HCT116 (cell line): ENCODE results near the gene TBC1D1. TPM values are rescaled to one million over a fixed set of nuclear protein-coding genes. Genes with fewer than 3 reads are reported as not detected.

ENCODE experiments used
- ATAC-seq: fragments of 200-7000 bp; cut with Tn5 transposase; 2 replicates; pipeline ENCODE4 v1.9.1; 2020; ENCODE audit warnings: mild to moderate bottlenecking, moderate library complexity
- BruUV-seq: library from RNA; stranded (reverse); fragments of 400-500 nt; replicated peaks from 2 replicates; lab custom pipeline; 2021; lab: Mats Ljungman, UMichigan
- CTCF ChIA-PET: fragments of 300-600 bp; sonication (Branson Sonifier 250); formaldehyde crosslinking; loops from one replicate; lab custom pipeline; 2021; ENCODE audit warnings: antibody characterized with exemption; lab: Charles Lee
- POLR2A ChIA-PET: fragments of 300-600, 350-600 bp; sonication (Branson Sonifier 250); formaldehyde crosslinking; loops from one replicate; lab custom pipeline; 2021; ENCODE audit warnings: antibody characterized with exemption; lab: Charles Lee
- RAD21 ChIA-PET, 2 experiments: fragments of 300-600 bp; sonication (Branson Sonifier 250); formaldehyde crosslinking; loops; one replicate each; lab custom pipeline; 2023; ENCODE audit warnings: low total read pairs in 2 of 2; ENCODE audit not compliant: uncharacterized antibody in 2 of 2, unreplicated experiment in 2 of 2, low non-redundant PET in 1 of 2; lab: Charles Lee
- DNase-seq: peaks from one replicate; pipeline ENCODE4 v3.0.0-alpha.2; 2010; ENCODE audit warnings: low read depth, low spot score
- H2AFZ ChIP-seq: fragments of 200-600 bp; shearing (Covaris generic), sonication (generic); 2 replicates; pipeline ENCODE4 v1.6.1; 2017; ENCODE audit warnings: low read depth, mixed run types, mixed read lengths, antibody characterized with exemption, low read length; ENCODE audit not compliant: poor library complexity, severe bottlenecking
- H3K27ac ChIP-seq: 2 replicates; pipeline ENCODE4 v1.5.1; 2012; ENCODE audit warnings: low read depth, low read length
- H3K27me3 ChIP-seq: fragments of 200-600 bp; sonication (generic); 2 replicates; pipeline ENCODE4 v1.6.1; 2016; ENCODE audit warnings: mixed run types, low read length, mixed read lengths; ENCODE audit not compliant: insufficient read depth
- H3K36me3 ChIP-seq, 2 experiments: fragments of 200-500 bp in 1 of 2; fragments of 200-600 bp in 1 of 2; sonication (Bioruptor generic) in 1 of 2; sonication (generic) in 1 of 2; 2 replicates each; pipeline versions ENCODE4 v1.5.1 to v1.6.1; 2014 to 2016; ENCODE audit warnings: low read length in 2 of 2, inconsistent platforms in 1 of 2, mixed read lengths in 1 of 2, mixed run types in 1 of 2; ENCODE audit not compliant: insufficient read depth in 2 of 2, control insufficient read depth in 1 of 2
- H3K4me1 ChIP-seq, 2 experiments: fragments of 200-600 bp in 1 of 2; sonication (generic) in 1 of 2; 2 replicates each; pipeline versions ENCODE4 v1.5.1 to v1.6.1; 2012 to 2017; ENCODE audit warnings: low read length in 2 of 2, inconsistent platforms in 1 of 2, mild to moderate bottlenecking in 1 of 2, mixed read lengths in 1 of 2, mixed run types in 1 of 2, moderate library complexity in 1 of 2; ENCODE audit not compliant: insufficient read depth in 2 of 2, control insufficient read depth in 1 of 2
- H3K4me2 ChIP-seq: fragments of 200-600 bp; sonication (generic); 2 replicates; pipeline ENCODE4 v1.6.1; 2017; ENCODE audit warnings: mixed run types, low read length, mixed read lengths
- H3K4me3 ChIP-seq, 2 experiments: fragments of 200-600 bp in 1 of 2; sonication (generic) in 1 of 2; replicated peaks in 1 of 2; 2 replicates each; pipeline ENCODE4 v1.5.1; 2011 to 2016; ENCODE audit warnings: low read length in 2 of 2, control low read depth in 1 of 2, low read depth in 1 of 2, mild to moderate bottlenecking in 1 of 2, mixed read lengths in 1 of 2, mixed run types in 1 of 2
- H3K79me2 ChIP-seq: fragments of 200-600 bp; sonication (generic); 2 replicates; pipeline ENCODE4 v1.6.1; 2017; ENCODE audit warnings: mild to moderate bottlenecking, mixed run types, low read length, moderate library complexity, mixed read lengths; ENCODE audit not compliant: insufficient read depth
- H3K9ac ChIP-seq: fragments of 200-600 bp; sonication (generic); 2 replicates; pipeline ENCODE4 v1.6.1; 2016; ENCODE audit warnings: low read length, mixed read lengths
- H3K9me2 ChIP-seq: fragments of 200-600 bp; sonication (generic), shearing (Covaris generic); 2 replicates; pipeline ENCODE4 v1.6.1; 2017; ENCODE audit warnings: mixed run types, mild to moderate bottlenecking, moderate library complexity; ENCODE audit not compliant: insufficient read depth
- H3K9me3 ChIP-seq, 2 experiments: fragments of 200-500 bp in 1 of 2; fragments of 200-600 bp in 1 of 2; sonication (Bioruptor generic) in 1 of 2; sonication (generic) in 1 of 2; 2 replicates each; pipeline ENCODE4 v1.6.1; 2014 to 2017; ENCODE audit warnings: low read length in 2 of 2, mixed read lengths in 2 of 2, inconsistent platforms in 1 of 2, low read depth in 1 of 2, mild to moderate bottlenecking in 1 of 2, mixed run types in 1 of 2, moderate library complexity in 1 of 2; ENCODE audit not compliant: control insufficient read depth in 1 of 2, insufficient read depth in 1 of 2
- H4K20me1 ChIP-seq: fragments of 200-600 bp; sonication (generic), shearing (Covaris generic); 2 replicates; pipeline ENCODE4 v1.6.1; 2017; ENCODE audit warnings: mixed run types, mild to moderate bottlenecking, moderate library complexity; ENCODE audit not compliant: insufficient read depth
- EGR1 ChIP-seq: IDR thresholded peaks from 2 replicates; pipeline ENCODE4 v1.6.1; 2012; ENCODE audit warnings: low read depth
- ELF1 ChIP-seq: IDR thresholded peaks from 2 replicates; pipeline ENCODE4 v1.6.1; 2012; ENCODE audit warnings: low read depth, borderline replicate concordance
- POLR2AphosphoS5 ChIP-seq: IDR thresholded peaks from 2 replicates; pipeline ENCODE4 v1.6.1; 2011; ENCODE audit warnings: mild to moderate bottlenecking, low read depth, low read length, moderate library complexity
- SRF ChIP-seq: IDR thresholded peaks from 2 replicates; pipeline ENCODE4 v1.6.1; 2012; ENCODE audit warnings: low read depth
- TCF7L2 ChIP-seq: IDR thresholded peaks from 2 replicates; pipeline ENCODE4 v1.7.0; 2011; ENCODE audit warnings: borderline replicate concordance, inconsistent platforms; ENCODE audit not compliant: insufficient read depth, insufficient read length; ENCODE audit errors: extremely low read depth
- intact Hi-C: fragments of 100-400 bp; cut with micrococcal nuclease; formaldehyde crosslinking; loops from 2 replicates; pipeline ENCODE4 v1.10.0; 2022
- total RNA-seq: library from RNA; stranded (reverse); gene quantifications from one replicate; pipeline ENCODE4 v1.2.1, GENCODE V29; 2021; ENCODE audit not compliant: unreplicated experiment
- TF ChIP-seq, protein P1 (sequence below): IDR thresholded peaks from 2 replicates; pipeline ENCODE4 v1.6.1; 2012
- TF ChIP-seq, protein P2 (sequence below): IDR thresholded peaks from 2 replicates; pipeline ENCODE4 v1.6.1; 2012; ENCODE audit warnings: low read depth

The TBC1D1 gene
- total RNA-seq, 1 experiment from 2014 or later, result 82.7 TPM

DNA sequence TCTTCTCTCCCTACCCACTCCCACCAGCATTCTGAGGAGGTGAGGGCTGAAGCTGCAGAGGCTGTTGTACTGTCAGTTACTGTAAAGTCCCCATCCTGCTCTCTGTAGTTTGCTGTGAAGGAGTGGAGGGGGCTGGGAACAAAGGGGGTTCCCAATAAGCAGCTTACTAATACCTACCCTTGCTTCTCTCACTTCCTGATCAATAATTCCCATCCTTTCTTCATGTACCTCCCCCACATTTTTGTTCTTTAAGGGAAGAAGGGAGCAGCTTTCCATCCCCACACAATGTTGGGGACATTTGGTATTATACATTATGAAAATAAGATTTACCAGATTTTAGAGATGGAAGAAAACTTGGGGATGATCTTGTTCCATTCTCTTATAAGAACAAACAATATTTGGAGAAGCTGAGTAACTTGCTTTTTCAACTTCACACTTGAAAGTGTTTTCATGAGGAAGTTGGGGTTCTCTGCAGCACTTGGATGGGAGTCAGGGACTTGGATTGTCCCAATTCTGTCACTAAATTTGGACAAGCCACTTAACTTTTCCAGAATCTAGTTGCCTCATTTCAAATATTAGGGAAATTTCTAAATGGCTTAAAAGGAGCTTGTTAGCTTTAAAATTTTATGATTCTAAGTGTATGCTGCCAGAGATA lies 5.4 kb downstream of the TBC1D1 start:
- Histone ChIP-seq H3K27me3 (no peaks in the 10 kb centered on the region), H3K9ac (no peak overlapping the region), H2AFZ (no peak overlapping the region), H3K36me3 (0 out of 4 replicates have a peak, but pooled peaks cover 0 to 2% of the 10 kb centered on the region in 2 experiments), H3K4me2 (no peak overlapping the region), H3K79me2 (no peaks in the 10 kb centered on the region), H3K4me3 (no peak overlapping the region), H3K9me2 (no peaks in the 10 kb centered on the region), H4K20me1 (no peaks in the 10 kb centered on the region), H3K4me1 (peaks cover 4 to 6% of the 10 kb centered on the region in 2 experiments; a peak in 2 of 4 replicates), H3K9me3 (no peaks in the 10 kb centered on the region), H3K27ac (no peak overlapping the region)
- DNase-seq, result no peak
- POLR2A ChIA-PET, result no interaction called here
- no TSS peak for BruUV-seq
- CTCF ChIA-PET, result no interaction called here
- intact Hi-C loops, result no loop called here
- RAD21 ChIA-PET, result no interaction called here
- TF ChIP-seq ELF1, result no peak
- TF ChIP-seq, protein P1, sequence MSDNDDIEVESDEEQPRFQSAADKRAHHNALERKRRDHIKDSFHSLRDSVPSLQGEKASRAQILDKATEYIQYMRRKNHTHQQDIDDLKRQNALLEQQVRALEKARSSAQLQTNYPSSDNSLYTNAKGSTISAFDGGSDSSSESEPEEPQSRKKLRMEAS, result no peak
- no peak for TF ChIP-seq SRF
- TF ChIP-seq POLR2AphosphoS5, result no peak
- no peak for TF ChIP-seq EGR1
- TF ChIP-seq, protein P2, sequence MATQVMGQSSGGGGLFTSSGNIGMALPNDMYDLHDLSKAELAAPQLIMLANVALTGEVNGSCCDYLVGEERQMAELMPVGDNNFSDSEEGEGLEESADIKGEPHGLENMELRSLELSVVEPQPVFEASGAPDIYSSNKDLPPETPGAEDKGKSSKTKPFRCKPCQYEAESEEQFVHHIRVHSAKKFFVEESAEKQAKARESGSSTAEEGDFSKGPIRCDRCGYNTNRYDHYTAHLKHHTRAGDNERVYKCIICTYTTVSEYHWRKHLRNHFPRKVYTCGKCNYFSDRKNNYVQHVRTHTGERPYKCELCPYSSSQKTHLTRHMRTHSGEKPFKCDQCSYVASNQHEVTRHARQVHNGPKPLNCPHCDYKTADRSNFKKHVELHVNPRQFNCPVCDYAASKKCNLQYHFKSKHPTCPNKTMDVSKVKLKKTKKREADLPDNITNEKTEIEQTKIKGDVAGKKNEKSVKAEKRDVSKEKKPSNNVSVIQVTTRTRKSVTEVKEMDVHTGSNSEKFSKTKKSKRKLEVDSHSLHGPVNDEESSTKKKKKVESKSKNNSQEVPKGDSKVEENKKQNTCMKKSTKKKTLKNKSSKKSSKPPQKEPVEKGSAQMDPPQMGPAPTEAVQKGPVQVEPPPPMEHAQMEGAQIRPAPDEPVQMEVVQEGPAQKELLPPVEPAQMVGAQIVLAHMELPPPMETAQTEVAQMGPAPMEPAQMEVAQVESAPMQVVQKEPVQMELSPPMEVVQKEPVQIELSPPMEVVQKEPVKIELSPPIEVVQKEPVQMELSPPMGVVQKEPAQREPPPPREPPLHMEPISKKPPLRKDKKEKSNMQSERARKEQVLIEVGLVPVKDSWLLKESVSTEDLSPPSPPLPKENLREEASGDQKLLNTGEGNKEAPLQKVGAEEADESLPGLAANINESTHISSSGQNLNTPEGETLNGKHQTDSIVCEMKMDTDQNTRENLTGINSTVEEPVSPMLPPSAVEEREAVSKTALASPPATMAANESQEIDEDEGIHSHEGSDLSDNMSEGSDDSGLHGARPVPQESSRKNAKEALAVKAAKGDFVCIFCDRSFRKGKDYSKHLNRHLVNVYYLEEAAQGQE, result no peak
- no peak for TF ChIP-seq TCF7L2
- ATAC-seq, result no peak
